HEK293 (cell line): ENCODE measurements around the gene ADAR.

Source experiments
- AEBP2 ChIP-seq: fragments of 450-650 bp; formaldehyde crosslinking; IDR thresholded peaks from 2 replicates; pipeline ENCODE4 v1.5.1; 2016; ENCODE audit warnings: missing biosample characterization, missing genetic modification characterization, borderline replicate concordance
- ATF2 ChIP-seq: fragments of 450-650 bp; formaldehyde crosslinking; IDR thresholded peaks from 2 replicates; pipeline ENCODE4 v1.5.1; 2016; ENCODE audit warnings: missing biosample characterization, missing genetic modification characterization, low read depth
- GLI4 ChIP-seq: fragments of 450-650 bp; formaldehyde crosslinking; IDR thresholded peaks from 2 replicates; pipeline ENCODE4 v1.5.1; 2016; ENCODE audit warnings: missing biosample characterization, missing genetic modification characterization
- GLIS2 ChIP-seq: fragments of 450-650 bp; formaldehyde crosslinking; IDR thresholded peaks from 2 replicates; pipeline ENCODE4 v1.5.1; 2016; ENCODE audit warnings: missing biosample characterization, missing genetic modification characterization
- KLF9 ChIP-seq: fragments of 450-650 bp; formaldehyde crosslinking; IDR thresholded peaks from 2 replicates; pipeline ENCODE4 v1.5.1; 2016; ENCODE audit warnings: missing biosample characterization, missing genetic modification characterization, low read depth
- PATZ1 ChIP-seq: fragments of 450-650 bp; formaldehyde crosslinking; IDR thresholded peaks from 2 replicates; pipeline ENCODE4 v1.5.1; 2016; ENCODE audit warnings: missing biosample characterization, missing genetic modification characterization
- PRDM10 ChIP-seq: fragments of 450-650 bp; formaldehyde crosslinking; IDR thresholded peaks from 2 replicates; pipeline ENCODE4 v1.5.1; 2016; ENCODE audit warnings: missing biosample characterization, missing genetic modification characterization
- SCRT1 ChIP-seq: fragments of 450-650 bp; formaldehyde crosslinking; IDR thresholded peaks from 2 replicates; pipeline ENCODE4 v1.5.1; 2016; ENCODE audit warnings: missing biosample characterization, missing genetic modification characterization, borderline replicate concordance
- WT1 ChIP-seq: fragments of 450-650 bp; formaldehyde crosslinking; IDR thresholded peaks from 2 replicates; pipeline ENCODE4 v1.5.1; 2016; ENCODE audit warnings: missing biosample characterization, missing genetic modification characterization
- ZBTB1 ChIP-seq: fragments of 450-650 bp; formaldehyde crosslinking; IDR thresholded peaks from 2 replicates; pipeline ENCODE4 v1.5.1; 2016; ENCODE audit warnings: missing biosample characterization, missing genetic modification characterization
- ZBTB10 ChIP-seq: fragments of 450-650 bp; formaldehyde crosslinking; IDR thresholded peaks from 2 replicates; pipeline ENCODE4 v1.5.1; 2016; ENCODE audit warnings: missing biosample characterization, missing genetic modification characterization
- ZBTB17 ChIP-seq: fragments of 450-650 bp; formaldehyde crosslinking; IDR thresholded peaks from 2 replicates; pipeline ENCODE4 v1.5.1; 2016; ENCODE audit warnings: missing biosample characterization, missing genetic modification characterization
- ZBTB7A ChIP-seq: fragments of 450-650 bp; formaldehyde crosslinking; IDR thresholded peaks from 2 replicates; pipeline ENCODE4 v1.5.1; 2016; ENCODE audit warnings: low read depth, missing biosample characterization, missing genetic modification characterization
- ZNF132 ChIP-seq: fragments of 450-650 bp; formaldehyde crosslinking; IDR thresholded peaks from 2 replicates; pipeline ENCODE4 v1.5.1; 2017; ENCODE audit warnings: missing biosample characterization, missing genetic modification characterization, borderline replicate concordance
- ZNF16 ChIP-seq: fragments of 450-650 bp; formaldehyde crosslinking; IDR thresholded peaks from 2 replicates; pipeline ENCODE4 v1.5.1; 2016; ENCODE audit warnings: low read depth, missing biosample characterization, missing genetic modification characterization
- ZNF214 ChIP-seq: fragments of 450-650 bp; formaldehyde crosslinking; IDR thresholded peaks from 2 replicates; pipeline ENCODE4 v1.5.1; 2017; ENCODE audit warnings: missing biosample characterization, mild to moderate bottlenecking, missing genetic modification characterization, borderline replicate concordance
- ZNF23 ChIP-seq: fragments of 450-650 bp; formaldehyde crosslinking; IDR thresholded peaks from 2 replicates; pipeline ENCODE4 v1.5.1; 2016; ENCODE audit warnings: missing biosample characterization, missing genetic modification characterization, borderline replicate concordance
- ZNF24 ChIP-seq: fragments of 450-650 bp; formaldehyde crosslinking; IDR thresholded peaks from 2 replicates; pipeline ENCODE4 v1.5.1; 2016; ENCODE audit warnings: missing biosample characterization, missing genetic modification characterization
- ZNF26 ChIP-seq: fragments of 450-650 bp; formaldehyde crosslinking; IDR thresholded peaks from 2 replicates; pipeline ENCODE4 v1.5.1; 2016; ENCODE audit warnings: missing biosample characterization, missing genetic modification characterization
- ZNF292 ChIP-seq: fragments of 450-650 bp; formaldehyde crosslinking; IDR thresholded peaks from 2 replicates; pipeline ENCODE4 v1.5.1; 2016; ENCODE audit warnings: low read depth, missing biosample characterization, missing genetic modification characterization, borderline replicate concordance
- ZNF391 ChIP-seq: fragments of 450-650 bp; formaldehyde crosslinking; IDR thresholded peaks from 2 replicates; pipeline ENCODE4 v1.5.1; 2016; ENCODE audit warnings: low read depth, missing biosample characterization, missing genetic modification characterization, borderline replicate concordance
- ZNF561 ChIP-seq: fragments of 450-650 bp; IDR thresholded peaks from 2 replicates; pipeline ENCODE4 v1.5.1; 2018; ENCODE audit warnings: missing biosample characterization, missing genetic modification characterization, borderline replicate concordance
- ZNF580 ChIP-seq: fragments of 450-650 bp; formaldehyde crosslinking; IDR thresholded peaks from 2 replicates; pipeline ENCODE4 v1.5.1; 2016; ENCODE audit warnings: missing biosample characterization, missing genetic modification characterization
- ZNF776 ChIP-seq: fragments of 450-650 bp; formaldehyde crosslinking; IDR thresholded peaks from 2 replicates; pipeline ENCODE4 v1.5.0; 2017; ENCODE audit warnings: missing biosample characterization, missing genetic modification characterization, borderline replicate concordance

Gene ADAR

GRCh38 chr1:154608397-154609270 lies 648 bp upstream of the ADAR start (continued):
- TF ChIP-seq ZBTB10 (tag by site-specific recombination) (no peak), ZNF292 (tag by site-specific recombination) (no peak), ZNF16 (no peak), ZNF132 (tag by site-specific recombination) (no peak), ZNF580 (tag by site-specific recombination) (peak; percentile 70; the same call in 1 of the 2 replicates), GLIS2 (tag by site-specific recombination) (peak; percentile 41), ZNF776 (tag by site-specific recombination) (no peak), ZBTB17 (tag by site-specific recombination) (peak; percentile 58), ZNF26 (tag by site-specific recombination) (no peak), ZNF561 (tag by site-specific recombination) (no peak), PRDM10 (peak; percentile 56; the same call in 1 of the 2 replicates), AEBP2 (tag by site-specific recombination) (no peak), ZNF23 (tag by site-specific recombination) (no peak), PATZ1 (peak; percentile 6; the same call in 1 of the 2 replicates), SCRT1 (no peak; the same call in 1 of the 2 replicates), ATF2 (tag by site-specific recombination) (no peak), ZNF391 (tag by site-specific recombination) (no peak), WT1 (tag by site-specific recombination) (peak; percentile 84), ZNF214 (tag by site-specific recombination) (no peak), ZNF24 (tag by site-specific recombination) (peak; percentile 60; the same call in 1 of the 2 replicates), GLI4 (tag by site-specific recombination) (no peak), ZBTB1 (tag by site-specific recombination) (no peak), ZBTB7A (no peak), KLF9 (tag by site-specific recombination) (peak; percentile 16; the same call in 1 of the 2 replicates)
